ENCODE measurements around the gene HSPB8. TPM values are rescaled to one million over a fixed set of nuclear protein-coding genes. Genes with fewer than 3 reads are reported as not detected.
"Not testable (repeated sequence)": the region's sequence is repeated elsewhere in the genome, so short reads cannot be mapped to it uniquely, and the experiment has no call there.

The HSPB8 gene
- total and polyA plus RNA-seq, 4 donors = 0.56 to 1.8 (median 1.1) TPM

GRCh38 chr12:119211884-119212283 is 33.2 kb downstream of the HSPB8 start (continued):
- TF ChIP-seq RXRA (IDR thresholded peaks at IDR 0.05) (no peak), EGR1 (IDR thresholded peaks at IDR 0.05; ENCODE audit: low read depth in 2 of 2) (no peak), RAD21 (IDR thresholded peaks at IDR 0.05) (no peak), ZBTB33 (IDR thresholded peaks at IDR 0.05) (no peak), FOXA1 (IDR thresholded peaks at IDR 0.05) (no peak), FOXA2 (IDR thresholded peaks at IDR 0.05) (no peak), TAF1 (conservative IDR thresholded peaks at IDR 0.05) (no peak), ATF3 (IDR thresholded peaks at IDR 0.05) (no peak)

- Histone ChIP-seq H3K4me1 (ENCODE audit: control insufficient read depth in 4 of 4, insufficient read depth in 4 of 4, low read length in 3 of 4) (no peaks in the 10 kb centered on the region), H3K4me3 (ENCODE audit: low read depth in 1 of 3, low read length in 3 of 3) (no peak overlapping the region), H3K9me3 (ENCODE audit: control insufficient read depth in 4 of 4, low read length in 3 of 4) (no peaks in the 10 kb centered on the region), H3K9ac (ENCODE audit: low read depth in 1 of 2, low read length in 2 of 2) (no peak overlapping the region), H3K27ac (ENCODE audit: low read depth in 1 of 2, low read length in 2 of 2) (no peak overlapping the region), H3K36me3 (ENCODE audit: control insufficient read depth in 4 of 4, insufficient read depth in 3 of 4, low read depth in 1 of 4, low read length in 3 of 4) (no peaks in the 10 kb centered on the region), H3K27me3 (ENCODE audit: control insufficient read depth in 4 of 4, insufficient read depth in 4 of 4, low read length in 3 of 4) (no peaks in the 10 kb centered on the region)
- 90% methylated on average over 7 of the region's 7 CpGs for WGBS
- no peak for DNase-seq (ENCODE audit: low spot score)
- TF ChIP-seq, protein P1, sequence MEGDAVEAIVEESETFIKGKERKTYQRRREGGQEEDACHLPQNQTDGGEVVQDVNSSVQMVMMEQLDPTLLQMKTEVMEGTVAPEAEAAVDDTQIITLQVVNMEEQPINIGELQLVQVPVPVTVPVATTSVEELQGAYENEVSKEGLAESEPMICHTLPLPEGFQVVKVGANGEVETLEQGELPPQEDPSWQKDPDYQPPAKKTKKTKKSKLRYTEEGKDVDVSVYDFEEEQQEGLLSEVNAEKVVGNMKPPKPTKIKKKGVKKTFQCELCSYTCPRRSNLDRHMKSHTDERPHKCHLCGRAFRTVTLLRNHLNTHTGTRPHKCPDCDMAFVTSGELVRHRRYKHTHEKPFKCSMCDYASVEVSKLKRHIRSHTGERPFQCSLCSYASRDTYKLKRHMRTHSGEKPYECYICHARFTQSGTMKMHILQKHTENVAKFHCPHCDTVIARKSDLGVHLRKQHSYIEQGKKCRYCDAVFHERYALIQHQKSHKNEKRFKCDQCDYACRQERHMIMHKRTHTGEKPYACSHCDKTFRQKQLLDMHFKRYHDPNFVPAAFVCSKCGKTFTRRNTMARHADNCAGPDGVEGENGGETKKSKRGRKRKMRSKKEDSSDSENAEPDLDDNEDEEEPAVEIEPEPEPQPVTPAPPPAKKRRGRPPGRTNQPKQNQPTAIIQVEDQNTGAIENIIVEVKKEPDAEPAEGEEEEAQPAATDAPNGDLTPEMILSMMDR (IDR thresholded peaks at IDR 0.05; ENCODE audit: low read depth, low read length, missing input control) = no peak
- no peak for TF ChIP-seq JUND (IDR thresholded peaks at IDR 0.05)
- TF ChIP-seq RAD21 (IDR thresholded peaks at IDR 0.05) = no peak
- no peak for TF ChIP-seq REST (IDR thresholded peaks at IDR 0.05)
- no peak for TF ChIP-seq NR2F2 (IDR thresholded peaks at IDR 0.05)
- TF ChIP-seq ATF3 (IDR thresholded peaks at IDR 0.05) = no peak
- no peak for TF ChIP-seq RXRA (IDR thresholded peaks at IDR 0.05)
Observed at GRCh38 chr12:119216084-119216483, 37.4 kb downstream of the HSPB8 start.

DNA sequence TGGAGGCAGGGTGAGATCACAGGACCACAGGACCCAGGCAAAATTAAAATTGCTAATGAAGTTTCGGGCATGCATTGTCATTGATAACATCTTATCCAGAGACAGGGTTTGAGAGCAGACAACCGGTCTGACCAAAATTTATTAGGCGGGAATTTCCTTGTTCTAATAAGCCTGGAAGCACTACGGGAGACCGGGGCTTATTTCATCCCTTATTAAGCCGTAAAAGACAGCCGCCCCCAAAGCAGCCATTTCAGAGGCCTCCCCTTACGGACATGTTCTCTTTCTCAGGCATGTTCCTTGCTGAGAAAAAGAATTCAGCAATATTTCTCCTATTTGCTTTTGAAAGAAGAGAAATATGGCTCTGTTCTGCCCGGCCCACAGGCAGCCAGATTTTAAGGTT is 40.1 kb downstream of the HSPB8 start:
- not testable (repeated sequence) for H3K27ac ChIP-seq (ENCODE audit: low read depth in 1 of 2, low read length in 2 of 2); H3K4me1 ChIP-seq (ENCODE audit: control insufficient read depth in 4 of 4, insufficient read depth in 4 of 4, low read length in 3 of 4); H3K4me3 ChIP-seq (ENCODE audit: low read depth in 1 of 3, low read length in 3 of 3); H3K27me3 ChIP-seq (ENCODE audit: control insufficient read depth in 4 of 4, insufficient read depth in 4 of 4, low read length in 3 of 4); H3K9me3 ChIP-seq (ENCODE audit: control insufficient read depth in 4 of 4, low read length in 3 of 4); H3K9ac ChIP-seq (ENCODE audit: low read depth in 1 of 2, low read length in 2 of 2); H3K36me3 ChIP-seq (ENCODE audit: control insufficient read depth in 4 of 4, insufficient read depth in 3 of 4, low read depth in 1 of 4, low read length in 3 of 4); DNase-seq (ENCODE audit: low spot score)
- WGBS = 89% methylated on average over 9 of the region's 9 CpGs

Data from liver (tissue), 9 donors.